ENCODE measurements around the gene ZFAND3.

- TF ChIP-seq, protein P1, sequence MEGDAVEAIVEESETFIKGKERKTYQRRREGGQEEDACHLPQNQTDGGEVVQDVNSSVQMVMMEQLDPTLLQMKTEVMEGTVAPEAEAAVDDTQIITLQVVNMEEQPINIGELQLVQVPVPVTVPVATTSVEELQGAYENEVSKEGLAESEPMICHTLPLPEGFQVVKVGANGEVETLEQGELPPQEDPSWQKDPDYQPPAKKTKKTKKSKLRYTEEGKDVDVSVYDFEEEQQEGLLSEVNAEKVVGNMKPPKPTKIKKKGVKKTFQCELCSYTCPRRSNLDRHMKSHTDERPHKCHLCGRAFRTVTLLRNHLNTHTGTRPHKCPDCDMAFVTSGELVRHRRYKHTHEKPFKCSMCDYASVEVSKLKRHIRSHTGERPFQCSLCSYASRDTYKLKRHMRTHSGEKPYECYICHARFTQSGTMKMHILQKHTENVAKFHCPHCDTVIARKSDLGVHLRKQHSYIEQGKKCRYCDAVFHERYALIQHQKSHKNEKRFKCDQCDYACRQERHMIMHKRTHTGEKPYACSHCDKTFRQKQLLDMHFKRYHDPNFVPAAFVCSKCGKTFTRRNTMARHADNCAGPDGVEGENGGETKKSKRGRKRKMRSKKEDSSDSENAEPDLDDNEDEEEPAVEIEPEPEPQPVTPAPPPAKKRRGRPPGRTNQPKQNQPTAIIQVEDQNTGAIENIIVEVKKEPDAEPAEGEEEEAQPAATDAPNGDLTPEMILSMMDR (IDR thresholded peaks at IDR 0.05), result no peak
- no peak for TF ChIP-seq POLR2A (IDR thresholded peaks at IDR 0.05; ENCODE audit: low read depth)
- TF ChIP-seq POLR2AphosphoS5 (IDR thresholded peaks at IDR 0.05), result no peak
- TF ChIP-seq EP300 (IDR thresholded peaks at IDR 0.05), result no peak
These were observed 154.9 kb downstream of the ZFAND3 start for GRCh38 chr6:37974381-37974780.
